Right atrium auricular region (tissue), 2 donors: ENCODE results near the gene RNF4. TPM values are rescaled to one million over a fixed set of nuclear protein-coding genes. Genes with fewer than 3 reads are reported as not detected.
A peak's percentile ranks its signal among the peaks of the same experiment; 100 is the strongest.
"Not testable (repeated sequence)": the region's sequence is repeated elsewhere in the genome, so short reads cannot be mapped to it uniquely, and the experiment has no call there.

Source experiments
- DNase-seq: peaks from one replicate; pipeline ENCODE4 v3.0.0-alpha.2; 2019; ENCODE audit warnings: low spot score
- H3K27ac ChIP-seq, 2 donors: fragments of 200-600 bp; sonication (generic); 1 replicate in 1 of 2; 2 replicates in 1 of 2; pipeline ENCODE4 v1.5.1; 2016 to 2019
- H3K27me3 ChIP-seq, 2 donors: fragments of 200-600 bp; sonication (generic); one replicate each; pipeline versions ENCODE4 v1.5.1 to v1.6.0; 2017 to 2019
- H3K36me3 ChIP-seq: fragments of 200-600 bp; sonication (generic); one replicate; pipeline ENCODE4 v1.5.1; 2016
- H3K4me1 ChIP-seq, 2 donors: fragments of 200-600 bp; sonication (generic); one replicate each; pipeline versions ENCODE4 v1.5.1 to v1.6.0; 2017 to 2019
- H3K4me3 ChIP-seq, 2 donors: fragments of 200-600 bp; sonication (generic); 1 replicate in 1 of 2; 2 replicates in 1 of 2; pipeline ENCODE4 v1.5.1; 2017 to 2019; ENCODE audit warnings: mild to moderate bottlenecking in 1 of 2, moderate library complexity in 1 of 2
- H3K9me3 ChIP-seq, 2 donors: fragments of 200-600 bp; sonication (generic); one replicate each; pipeline ENCODE4 v1.5.1; 2019
- total RNA-seq, 2 donors: library from RNA; depleted of rRNA; stranded (reverse); fragments of >200 nt; gene quantifications; one replicate each; pipeline ENCODE4 v1.1.0, GENCODE V29; 2016
- TF ChIP-seq, protein P1 (sequence below), 2 donors: fragments of 200-600 bp; sonication (generic); IDR thresholded peaks; one replicate each; pipeline ENCODE4 v1.5.1; 2019; ENCODE audit warnings: antibody characterized with exemption in 2 of 2

The RNF4 gene
- total RNA-seq, 2 donors from 2014 or later, result 30.0 to 31.3 TPM

DNA sequence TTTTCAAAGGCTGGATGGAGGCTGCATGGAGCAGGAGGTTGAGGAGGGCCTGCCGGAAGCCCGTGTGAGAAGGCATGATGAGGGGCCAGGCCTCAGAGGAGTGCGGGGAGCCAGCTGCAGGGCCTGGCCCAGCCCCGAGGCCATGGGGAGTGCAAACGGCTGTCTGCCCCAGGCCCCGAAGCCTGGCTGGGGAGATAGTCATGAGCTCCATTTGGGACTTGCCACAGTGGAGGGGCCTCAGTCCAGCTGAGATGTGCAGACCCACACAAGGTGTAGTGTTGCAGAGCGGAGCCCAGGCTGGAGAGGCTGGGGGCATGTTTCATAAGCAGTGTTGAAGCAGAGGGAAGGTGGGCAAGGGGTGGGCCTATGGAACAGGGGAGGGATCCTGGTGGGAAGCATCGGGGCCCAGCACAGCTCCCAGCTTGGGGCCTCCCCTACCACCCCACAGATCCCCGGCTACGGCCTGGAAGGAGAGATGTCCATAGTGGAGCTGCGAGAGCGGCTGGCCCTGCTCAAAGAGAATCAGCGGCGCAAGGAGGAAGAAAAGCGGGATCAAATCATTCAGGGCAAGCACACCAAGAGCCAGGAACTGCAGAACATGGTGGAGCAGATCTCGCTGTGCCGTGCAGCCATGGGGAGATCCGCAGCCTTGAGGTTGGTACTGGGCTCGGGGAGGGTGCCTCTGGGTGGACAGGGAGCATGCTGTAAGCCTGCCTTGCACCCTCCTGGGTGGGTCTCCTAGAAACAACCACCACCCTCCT is 9.1 kb upstream of the RNF4 start:
- Histone ChIP-seq H3K4me1 (peaks cover 0 to 12% of the 10 kb centered on the region in 2 donors), H3K4me3 (no peak overlapping the region), H3K36me3 (no peaks in the 10 kb centered on the region), H3K9me3 (no peaks in the 10 kb centered on the region), H3K27me3 (no peaks in the 10 kb centered on the region), H3K27ac (no peak overlapping the region)
- TF ChIP-seq, protein P1, sequence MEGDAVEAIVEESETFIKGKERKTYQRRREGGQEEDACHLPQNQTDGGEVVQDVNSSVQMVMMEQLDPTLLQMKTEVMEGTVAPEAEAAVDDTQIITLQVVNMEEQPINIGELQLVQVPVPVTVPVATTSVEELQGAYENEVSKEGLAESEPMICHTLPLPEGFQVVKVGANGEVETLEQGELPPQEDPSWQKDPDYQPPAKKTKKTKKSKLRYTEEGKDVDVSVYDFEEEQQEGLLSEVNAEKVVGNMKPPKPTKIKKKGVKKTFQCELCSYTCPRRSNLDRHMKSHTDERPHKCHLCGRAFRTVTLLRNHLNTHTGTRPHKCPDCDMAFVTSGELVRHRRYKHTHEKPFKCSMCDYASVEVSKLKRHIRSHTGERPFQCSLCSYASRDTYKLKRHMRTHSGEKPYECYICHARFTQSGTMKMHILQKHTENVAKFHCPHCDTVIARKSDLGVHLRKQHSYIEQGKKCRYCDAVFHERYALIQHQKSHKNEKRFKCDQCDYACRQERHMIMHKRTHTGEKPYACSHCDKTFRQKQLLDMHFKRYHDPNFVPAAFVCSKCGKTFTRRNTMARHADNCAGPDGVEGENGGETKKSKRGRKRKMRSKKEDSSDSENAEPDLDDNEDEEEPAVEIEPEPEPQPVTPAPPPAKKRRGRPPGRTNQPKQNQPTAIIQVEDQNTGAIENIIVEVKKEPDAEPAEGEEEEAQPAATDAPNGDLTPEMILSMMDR (IDR thresholded peaks at IDR 0.05), result no peak
- no peak for DNase-seq

DNA sequence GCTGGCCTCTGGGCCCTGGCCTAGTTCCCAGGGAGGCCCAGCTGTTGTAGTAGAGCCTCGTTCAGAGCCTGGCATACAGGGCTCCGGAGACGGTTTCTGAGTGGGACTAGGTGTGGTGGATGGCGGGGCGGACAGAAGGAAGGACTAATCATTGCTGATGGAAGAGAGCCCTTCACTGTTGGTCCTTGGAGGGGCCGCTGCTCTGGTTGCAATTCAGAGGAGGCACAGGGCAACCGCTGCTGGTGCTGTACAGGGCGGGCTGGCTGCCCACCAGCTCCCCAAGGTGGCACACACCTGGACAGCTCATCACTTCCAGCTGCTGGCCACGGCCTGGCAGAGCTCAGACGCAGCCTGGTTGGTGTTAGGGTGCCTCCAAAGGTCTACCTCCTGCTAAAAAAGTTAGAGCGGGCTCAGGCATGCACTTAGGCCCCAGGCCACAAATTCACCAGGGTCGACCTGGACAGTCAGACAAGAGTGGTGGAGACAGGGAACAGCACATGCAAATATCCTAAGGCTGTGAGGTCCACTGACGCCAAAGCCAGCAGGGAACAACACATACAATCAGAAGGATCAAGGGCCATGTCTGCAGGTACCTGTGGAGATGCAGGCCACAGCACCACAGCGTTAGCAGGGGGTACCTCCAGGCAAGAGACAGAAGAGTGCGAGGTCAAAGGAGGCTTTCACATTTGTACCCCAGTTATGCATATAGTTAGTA is 7.5 kb upstream of the RNF4 start:
- TF ChIP-seq, protein P1 (IDR thresholded peaks at IDR 0.05), result no peak
- H3K4me3 ChIP-seq, result no peak overlapping the region
- peaks cover 0 to 12% of the 10 kb centered on the region in 2 donors for H3K4me1 ChIP-seq
- DNase-seq, result no peak
- no peaks in the 10 kb centered on the region for H3K36me3 ChIP-seq
- H3K27me3 ChIP-seq, result no peaks in the 10 kb centered on the region
- no peaks in the 10 kb centered on the region for H3K9me3 ChIP-seq
- no peak overlapping the region for H3K27ac ChIP-seq

DNA sequence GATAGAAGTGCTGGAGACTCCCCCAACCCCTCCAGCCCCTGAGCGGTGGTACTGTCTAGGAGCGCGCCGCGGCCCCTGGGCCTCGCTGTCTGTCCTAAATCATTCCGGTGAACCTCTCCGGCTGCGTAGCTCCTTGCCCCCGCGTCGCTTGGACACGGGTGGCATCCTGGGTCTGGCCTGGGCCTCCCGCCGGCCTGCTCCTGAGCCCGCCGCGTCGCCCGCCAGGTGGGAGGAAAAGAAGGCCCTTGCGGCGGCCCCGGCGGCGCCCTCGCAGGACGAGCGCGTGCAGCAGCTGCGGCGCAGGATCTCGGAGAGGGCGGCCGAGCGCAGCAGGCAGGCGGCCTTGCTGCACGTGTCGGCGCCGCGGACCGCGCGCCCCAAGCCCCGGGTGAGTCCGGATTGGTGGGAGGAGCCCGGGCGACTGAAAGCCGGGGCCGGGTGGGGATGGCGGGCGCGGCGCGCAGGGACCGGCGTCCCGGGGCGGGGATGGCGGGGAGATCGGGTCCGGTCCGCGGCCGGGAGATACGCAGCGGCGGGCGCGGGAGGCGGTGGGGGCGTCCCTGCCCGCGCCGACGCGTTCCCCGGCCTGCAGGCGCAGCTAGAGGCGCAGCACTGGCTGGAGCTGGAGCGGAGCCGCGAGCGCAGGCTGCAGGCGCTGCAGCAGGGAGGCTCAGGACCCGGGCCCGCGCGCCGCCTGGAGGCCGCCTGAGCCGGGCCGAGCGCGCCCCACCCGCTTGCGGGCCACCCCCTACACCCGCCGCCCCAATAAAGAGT is 6.5 kb upstream of the RNF4 start:
- Histone ChIP-seq H3K4me3 (peak overlapping the region; percentile 36 to 65), H3K36me3 (no peaks in the 10 kb centered on the region), H3K27me3 (no peaks in the 10 kb centered on the region), H3K4me1 (peaks cover 0 to 12% of the 10 kb centered on the region in 2 donors), H3K27ac (peak overlapping the region in 1 of 2 donors; percentile 50), H3K9me3 (no peaks in the 10 kb centered on the region)
- TF ChIP-seq, protein P1 (IDR thresholded peaks at IDR 0.05), result peak; percentile 53 to 80
- DNase-seq, result no peak

DNA sequence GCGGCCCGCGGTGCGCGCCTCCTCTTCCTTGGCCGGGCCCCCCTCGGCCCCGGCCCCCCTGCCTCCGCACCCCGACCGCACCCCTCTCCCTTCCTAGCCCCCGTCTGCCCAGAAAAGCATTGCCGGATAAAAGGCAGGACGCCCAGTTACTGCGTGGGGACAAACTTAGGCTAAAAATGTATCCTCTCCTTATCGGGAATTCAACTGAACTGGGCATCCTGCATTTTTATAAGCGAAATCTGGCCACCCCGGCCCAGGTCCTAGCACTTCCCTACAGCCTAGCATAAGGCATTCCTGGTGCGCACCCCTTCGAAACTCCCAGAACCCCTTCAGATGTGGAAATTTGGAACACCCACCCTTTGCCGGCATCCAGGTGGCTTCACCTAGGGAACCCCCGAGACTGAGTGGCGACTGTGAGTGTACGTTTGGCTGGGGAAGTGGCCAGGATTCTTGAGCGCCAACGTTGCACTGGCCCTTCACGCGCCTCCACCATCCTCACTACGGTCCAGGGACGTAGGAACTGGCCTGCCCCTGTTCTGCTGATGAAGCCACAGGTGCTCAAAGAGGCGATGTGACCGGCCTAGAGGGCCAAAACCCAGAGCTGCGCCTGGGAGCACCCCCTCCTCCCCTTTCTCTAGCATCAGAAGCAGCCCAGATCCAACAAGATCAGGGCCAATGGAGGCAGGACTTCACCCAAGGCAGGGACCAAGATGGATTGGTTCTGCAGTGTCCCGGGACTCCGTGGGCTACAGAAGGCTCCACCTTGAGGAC is 5.7 kb upstream of the RNF4 start:
- no peak for DNase-seq
- H3K4me3 ChIP-seq, result peak overlapping the region; percentile 36 to 65
- H3K4me1 ChIP-seq, result peaks cover 0 to 19% of the 10 kb centered on the region in 2 donors
- no peaks in the 10 kb centered on the region for H3K36me3 ChIP-seq
- TF ChIP-seq, protein P1 (IDR thresholded peaks at IDR 0.05), result peak; percentile 13 to 20
- H3K27ac ChIP-seq, result peak overlapping the region in 1 of 2 donors; percentile 50
- H3K9me3 ChIP-seq, result no peaks in the 10 kb centered on the region
- no peaks in the 10 kb centered on the region for H3K27me3 ChIP-seq

DNA sequence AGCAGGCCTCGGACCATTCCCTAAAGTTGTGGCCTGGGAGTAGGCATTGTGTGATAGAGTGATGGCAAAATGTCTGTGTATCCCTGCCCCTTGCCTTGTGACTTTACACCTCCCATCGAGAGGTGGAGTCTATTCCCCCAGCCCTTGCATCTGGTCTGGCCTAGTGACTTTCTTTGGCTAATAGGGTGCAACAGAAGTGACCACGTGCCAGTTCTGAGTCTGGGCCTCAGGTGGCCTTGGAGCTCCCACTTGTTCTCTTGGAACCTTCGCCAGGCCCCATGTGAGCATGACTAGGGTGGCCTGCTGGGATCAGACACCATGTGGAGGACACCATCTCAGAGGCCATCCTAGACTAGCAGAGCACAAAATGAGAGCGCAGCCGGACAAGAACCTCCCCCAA is 3.9 kb upstream of the RNF4 start:
- H3K36me3 ChIP-seq, result no peaks in the 10 kb centered on the region
- no peaks in the 10 kb centered on the region for H3K9me3 ChIP-seq
- H3K4me1 ChIP-seq, result peaks cover 0 to 26% of the 10 kb centered on the region in 2 donors
- no peak overlapping the region for H3K4me3 ChIP-seq
- no peak overlapping the region for H3K27ac ChIP-seq
- TF ChIP-seq, protein P1 (IDR thresholded peaks at IDR 0.05), result no peak
- H3K27me3 ChIP-seq, result no peaks in the 10 kb centered on the region
- DNase-seq, result no peak

DNA sequence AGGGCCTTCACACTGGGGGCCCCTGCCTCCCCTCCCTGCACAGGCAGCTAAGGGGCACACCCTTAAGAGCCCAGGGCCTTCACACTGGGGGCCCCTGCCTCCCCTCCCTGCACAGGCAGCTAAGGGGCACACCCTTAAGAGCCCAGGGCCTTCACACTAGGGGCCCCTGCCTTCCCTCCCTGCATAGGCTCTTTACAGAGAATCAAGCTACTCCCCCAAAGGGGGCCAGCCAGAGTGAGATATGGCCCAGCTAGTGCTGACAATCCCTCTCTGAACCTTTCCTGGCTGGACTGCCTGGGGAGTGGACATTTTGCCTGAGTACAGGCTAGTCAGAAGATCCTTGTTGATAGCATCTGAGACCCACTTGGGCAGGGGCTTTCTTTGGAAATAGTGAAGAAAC is 3.4 kb upstream of the RNF4 start:
- H3K4me1 ChIP-seq, result peaks cover 0 to 31% of the 10 kb centered on the region in 2 donors
- H3K27me3 ChIP-seq, H3K36me3 ChIP-seq, H3K4me3 ChIP-seq, H3K27ac ChIP-seq, H3K9me3 ChIP-seq, DNase-seq: not testable (repeated sequence)
